ENCODE measurements around the gene PSMD5.

Gene PSMD5

GRCh38 chr9:120866651-120867050, 23.9 kb upstream of the PSMD5 start:
- Histone ChIP-seq H3K27ac (ENCODE audit: low read depth in 2 of 2, low read length in 2 of 2) (no peak overlapping the region), H3K36me3 (ENCODE audit: control insufficient read depth in 2 of 2, insufficient read depth in 2 of 2, low read length in 2 of 2) (peaks cover 14 to 16% of the 10 kb centered on the region in 2 donors), H3K9ac (ENCODE audit: low read depth in 1 of 2, low read length in 2 of 2) (no peak overlapping the region), H3K9me3 (ENCODE audit: control insufficient read depth in 2 of 2, low read length in 2 of 2) (no peaks in the 10 kb centered on the region), H3K4me1 (ENCODE audit: control insufficient read depth in 2 of 2, insufficient read depth in 2 of 2, low read length in 2 of 2) (peaks cover 4 to 5% of the 10 kb centered on the region in 2 donors), H3K4me3 (ENCODE audit: low read length in 2 of 2) (no peak overlapping the region), H3K27me3 (ENCODE audit: control insufficient read depth in 2 of 2, insufficient read depth in 2 of 2, low read length in 2 of 2) (no peaks in the 10 kb centered on the region)

- Histone ChIP-seq H3K4me1 (ENCODE audit: control insufficient read depth in 2 of 2, insufficient read depth in 2 of 2, low read length in 2 of 2) (peaks cover 4 to 5% of the 10 kb centered on the region in 2 donors), H3K4me3 (ENCODE audit: low read length in 2 of 2) (no peak overlapping the region), H3K36me3 (ENCODE audit: control insufficient read depth in 2 of 2, insufficient read depth in 2 of 2, low read length in 2 of 2) (peaks cover 16 to 22% of the 10 kb centered on the region in 2 donors), H3K27me3 (ENCODE audit: control insufficient read depth in 2 of 2, insufficient read depth in 2 of 2, low read length in 2 of 2) (no peaks in the 10 kb centered on the region), H3K9me3 (ENCODE audit: control insufficient read depth in 2 of 2, low read length in 2 of 2) (no peaks in the 10 kb centered on the region), H3K9ac (ENCODE audit: low read depth in 1 of 2, low read length in 2 of 2) (no peak overlapping the region), H3K27ac (ENCODE audit: low read depth in 2 of 2, low read length in 2 of 2) (no peak overlapping the region)
Observed at GRCh38 chr9:120865809-120866208, 23.1 kb upstream of the PSMD5 start.

- Histone ChIP-seq H3K9ac (ENCODE audit: low read depth in 1 of 2, low read length in 2 of 2) (no peak overlapping the region), H3K27ac (ENCODE audit: low read depth in 2 of 2, low read length in 2 of 2) (no peak overlapping the region), H3K4me3 (ENCODE audit: low read length in 2 of 2) (no peak overlapping the region), H3K36me3 (ENCODE audit: control insufficient read depth in 2 of 2, insufficient read depth in 2 of 2, low read length in 2 of 2) (peaks cover 19 to 28% of the 10 kb centered on the region in 2 donors), H3K27me3 (ENCODE audit: control insufficient read depth in 2 of 2, insufficient read depth in 2 of 2, low read length in 2 of 2) (no peaks in the 10 kb centered on the region), H3K4me1 (ENCODE audit: control insufficient read depth in 2 of 2, insufficient read depth in 2 of 2, low read length in 2 of 2) (peaks cover 4 to 5% of the 10 kb centered on the region in 2 donors), H3K9me3 (ENCODE audit: control insufficient read depth in 2 of 2, low read length in 2 of 2) (no peaks in the 10 kb centered on the region)
Observed at GRCh38 chr9:120865176-120865575, 22.5 kb upstream of the PSMD5 start.

GRCh38 chr9:120864719-120865118, 22.0 kb upstream of the PSMD5 start:
- Histone ChIP-seq H3K4me3 (ENCODE audit: low read length in 2 of 2) (no peak overlapping the region), H3K4me1 (ENCODE audit: control insufficient read depth in 2 of 2, insufficient read depth in 2 of 2, low read length in 2 of 2) (peaks cover 4 to 5% of the 10 kb centered on the region in 2 donors), H3K9ac (ENCODE audit: low read depth in 1 of 2, low read length in 2 of 2) (no peak overlapping the region), H3K27ac (ENCODE audit: low read depth in 2 of 2, low read length in 2 of 2) (no peak overlapping the region), H3K36me3 (ENCODE audit: control insufficient read depth in 2 of 2, insufficient read depth in 2 of 2, low read length in 2 of 2) (peaks cover 22 to 31% of the 10 kb centered on the region in 2 donors), H3K9me3 (ENCODE audit: control insufficient read depth in 2 of 2, low read length in 2 of 2) (no peaks in the 10 kb centered on the region), H3K27me3 (ENCODE audit: control insufficient read depth in 2 of 2, insufficient read depth in 2 of 2, low read length in 2 of 2) (no peaks in the 10 kb centered on the region)

GRCh38 chr9:120863833-120864232, 21.1 kb upstream of the PSMD5 start:
- H3K27me3 ChIP-seq (ENCODE audit: control insufficient read depth in 2 of 2, insufficient read depth in 2 of 2, low read length in 2 of 2) = no peaks in the 10 kb centered on the region
- no peak overlapping the region for H3K27ac ChIP-seq (ENCODE audit: low read depth in 2 of 2, low read length in 2 of 2)
- H3K9me3 ChIP-seq (ENCODE audit: control insufficient read depth in 2 of 2, low read length in 2 of 2) = no peaks in the 10 kb centered on the region
- H3K4me1 ChIP-seq (ENCODE audit: control insufficient read depth in 2 of 2, insufficient read depth in 2 of 2, low read length in 2 of 2) = peaks cover 4 to 5% of the 10 kb centered on the region in 2 donors
- no peak overlapping the region for H3K9ac ChIP-seq (ENCODE audit: low read depth in 1 of 2, low read length in 2 of 2)
- H3K36me3 ChIP-seq (ENCODE audit: control insufficient read depth in 2 of 2, insufficient read depth in 2 of 2, low read length in 2 of 2) = peaks cover 23 to 36% of the 10 kb centered on the region in 2 donors
- no peak overlapping the region for H3K4me3 ChIP-seq (ENCODE audit: low read length in 2 of 2)

- H3K4me1 ChIP-seq (ENCODE audit: control insufficient read depth in 2 of 2, insufficient read depth in 2 of 2, low read length in 2 of 2) = peaks cover 0 to 3% of the 10 kb centered on the region in 2 donors
- H3K36me3 ChIP-seq (ENCODE audit: control insufficient read depth in 2 of 2, insufficient read depth in 2 of 2, low read length in 2 of 2) = peaks cover 23 to 45% of the 10 kb centered on the region in 2 donors
Observed at GRCh38 chr9:120862452-120862851, 19.7 kb upstream of the PSMD5 start.

GRCh38 chr9:120861935-120862334, 19.2 kb upstream of the PSMD5 start:
- H3K4me1 ChIP-seq (ENCODE audit: control insufficient read depth in 2 of 2, insufficient read depth in 2 of 2, low read length in 2 of 2) = peaks cover 0 to 5% of the 10 kb centered on the region in 2 donors
- H3K9me3 ChIP-seq (ENCODE audit: control insufficient read depth in 2 of 2, low read length in 2 of 2) = no peaks in the 10 kb centered on the region
- no peaks in the 10 kb centered on the region for H3K27me3 ChIP-seq (ENCODE audit: control insufficient read depth in 2 of 2, insufficient read depth in 2 of 2, low read length in 2 of 2)
- H3K36me3 ChIP-seq (ENCODE audit: control insufficient read depth in 2 of 2, insufficient read depth in 2 of 2, low read length in 2 of 2) = peaks cover 23 to 47% of the 10 kb centered on the region in 2 donors
- no peak overlapping the region for H3K9ac ChIP-seq (ENCODE audit: low read depth in 1 of 2, low read length in 2 of 2)
- no peak overlapping the region for H3K4me3 ChIP-seq (ENCODE audit: low read length in 2 of 2)
- no peak overlapping the region for H3K27ac ChIP-seq (ENCODE audit: low read depth in 2 of 2, low read length in 2 of 2)

More at GRCh38 chr9:120862452-120862851, 19.7 kb upstream of the PSMD5 start:
- H3K27ac ChIP-seq (ENCODE audit: low read depth in 2 of 2, low read length in 2 of 2) = no peak overlapping the region
- no peak overlapping the region for H3K9ac ChIP-seq (ENCODE audit: low read depth in 1 of 2, low read length in 2 of 2)
- H3K4me3 ChIP-seq (ENCODE audit: low read length in 2 of 2) = no peak overlapping the region
- H3K9me3 ChIP-seq (ENCODE audit: control insufficient read depth in 2 of 2, low read length in 2 of 2) = no peaks in the 10 kb centered on the region
- H3K27me3 ChIP-seq (ENCODE audit: control insufficient read depth in 2 of 2, insufficient read depth in 2 of 2, low read length in 2 of 2) = no peaks in the 10 kb centered on the region

GRCh38 chr9:120860083-120860482, 17.4 kb upstream of the PSMD5 start:
- Histone ChIP-seq H3K9ac (ENCODE audit: low read depth in 1 of 2, low read length in 2 of 2) (no peak overlapping the region), H3K4me1 (ENCODE audit: control insufficient read depth in 2 of 2, insufficient read depth in 2 of 2, low read length in 2 of 2) (peaks cover 0 to 5% of the 10 kb centered on the region in 2 donors), H3K27ac (ENCODE audit: low read depth in 2 of 2, low read length in 2 of 2) (no peak overlapping the region), H3K27me3 (ENCODE audit: control insufficient read depth in 2 of 2, insufficient read depth in 2 of 2, low read length in 2 of 2) (no peaks in the 10 kb centered on the region), H3K4me3 (ENCODE audit: low read length in 2 of 2) (no peak overlapping the region), H3K9me3 (ENCODE audit: control insufficient read depth in 2 of 2, low read length in 2 of 2) (no peaks in the 10 kb centered on the region), H3K36me3 (ENCODE audit: control insufficient read depth in 2 of 2, insufficient read depth in 2 of 2, low read length in 2 of 2) (peaks cover 9 to 38% of the 10 kb centered on the region in 2 donors)

- Histone ChIP-seq H3K9ac (ENCODE audit: low read depth in 1 of 2, low read length in 2 of 2) (no peak overlapping the region), H3K4me3 (ENCODE audit: low read length in 2 of 2) (no peak overlapping the region), H3K4me1 (ENCODE audit: control insufficient read depth in 2 of 2, insufficient read depth in 2 of 2, low read length in 2 of 2) (peaks cover 0 to 5% of the 10 kb centered on the region in 2 donors), H3K36me3 (ENCODE audit: control insufficient read depth in 2 of 2, insufficient read depth in 2 of 2, low read length in 2 of 2) (peaks cover 9 to 38% of the 10 kb centered on the region in 2 donors), H3K27ac (ENCODE audit: low read depth in 2 of 2, low read length in 2 of 2) (no peak overlapping the region), H3K9me3 (ENCODE audit: control insufficient read depth in 2 of 2, low read length in 2 of 2) (no peaks in the 10 kb centered on the region), H3K27me3 (ENCODE audit: control insufficient read depth in 2 of 2, insufficient read depth in 2 of 2, low read length in 2 of 2) (no peaks in the 10 kb centered on the region)
Observed at GRCh38 chr9:120859361-120859760, 16.6 kb upstream of the PSMD5 start.

- Histone ChIP-seq H3K9me3 (ENCODE audit: control insufficient read depth in 2 of 2, low read length in 2 of 2) (no peaks in the 10 kb centered on the region), H3K36me3 (ENCODE audit: control insufficient read depth in 2 of 2, insufficient read depth in 2 of 2, low read length in 2 of 2) (peaks cover 9 to 43% of the 10 kb centered on the region in 2 donors), H3K27me3 (ENCODE audit: control insufficient read depth in 2 of 2, insufficient read depth in 2 of 2, low read length in 2 of 2) (no peaks in the 10 kb centered on the region), H3K4me1 (ENCODE audit: control insufficient read depth in 2 of 2, insufficient read depth in 2 of 2, low read length in 2 of 2) (peaks cover 0 to 5% of the 10 kb centered on the region in 2 donors), H3K27ac (ENCODE audit: low read depth in 2 of 2, low read length in 2 of 2) (no peak overlapping the region), H3K4me3 (ENCODE audit: low read length in 2 of 2) (no peak overlapping the region), H3K9ac (ENCODE audit: low read depth in 1 of 2, low read length in 2 of 2) (no peak overlapping the region)
Observed at GRCh38 chr9:120857902-120858301, 15.2 kb upstream of the PSMD5 start.

GRCh38 chr9:120857481-120857880, 14.8 kb upstream of the PSMD5 start:
- peaks cover 0 to 5% of the 10 kb centered on the region in 2 donors for H3K4me1 ChIP-seq (ENCODE audit: control insufficient read depth in 2 of 2, insufficient read depth in 2 of 2, low read length in 2 of 2)
- H3K9ac ChIP-seq (ENCODE audit: low read depth in 1 of 2, low read length in 2 of 2) = no peak overlapping the region
- H3K4me3 ChIP-seq (ENCODE audit: low read length in 2 of 2) = no peak overlapping the region
- H3K9me3 ChIP-seq (ENCODE audit: control insufficient read depth in 2 of 2, low read length in 2 of 2) = no peaks in the 10 kb centered on the region
- H3K36me3 ChIP-seq (ENCODE audit: control insufficient read depth in 2 of 2, insufficient read depth in 2 of 2, low read length in 2 of 2) = peaks cover 9 to 43% of the 10 kb centered on the region in 2 donors
- no peaks in the 10 kb centered on the region for H3K27me3 ChIP-seq (ENCODE audit: control insufficient read depth in 2 of 2, insufficient read depth in 2 of 2, low read length in 2 of 2)
- H3K27ac ChIP-seq (ENCODE audit: low read depth in 2 of 2, low read length in 2 of 2) = no peak overlapping the region

Data from mucosa of rectum (tissue), 2 donors.